D341Med (cell line): ENCODE results near the gene OR56A3.
"Not testable (repeated sequence)": the region's sequence is repeated elsewhere in the genome, so short reads cannot be mapped to it uniquely, and the experiment has no call there.

ENCODE experiments used
- DNase-seq: peaks from one replicate; pipeline ENCODE4 v3.0.0; 2012; ENCODE audit warnings: low spot score

Gene OR56A3, protein sequence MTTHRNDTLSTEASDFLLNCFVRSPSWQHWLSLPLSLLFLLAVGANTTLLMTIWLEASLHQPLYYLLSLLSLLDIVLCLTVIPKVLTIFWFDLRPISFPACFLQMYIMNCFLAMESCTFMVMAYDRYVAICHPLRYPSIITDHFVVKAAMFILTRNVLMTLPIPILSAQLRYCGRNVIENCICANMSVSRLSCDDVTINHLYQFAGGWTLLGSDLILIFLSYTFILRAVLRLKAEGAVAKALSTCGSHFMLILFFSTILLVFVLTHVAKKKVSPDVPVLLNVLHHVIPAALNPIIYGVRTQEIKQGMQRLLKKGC

GRCh38 chr11:5941951-5942350 lies at the start of gene OR56A3:
TSS of gene OR56A3 (plus strand) at chr11:5942251. CDS start at chr11:5947347, 5,096 bp downstream.
- no peak for DNase-seq

- DNase-seq, result no peak
Measured at GRCh38 chr11:5892908-5893307, 49.1 kb upstream of the OR56A3 start, which contains the start of gene OR52E5. TSS of gene OR52E5 (plus strand) at chr11:5893208. CDS start at chr11:5900777, 7,569 bp downstream.

DNA sequence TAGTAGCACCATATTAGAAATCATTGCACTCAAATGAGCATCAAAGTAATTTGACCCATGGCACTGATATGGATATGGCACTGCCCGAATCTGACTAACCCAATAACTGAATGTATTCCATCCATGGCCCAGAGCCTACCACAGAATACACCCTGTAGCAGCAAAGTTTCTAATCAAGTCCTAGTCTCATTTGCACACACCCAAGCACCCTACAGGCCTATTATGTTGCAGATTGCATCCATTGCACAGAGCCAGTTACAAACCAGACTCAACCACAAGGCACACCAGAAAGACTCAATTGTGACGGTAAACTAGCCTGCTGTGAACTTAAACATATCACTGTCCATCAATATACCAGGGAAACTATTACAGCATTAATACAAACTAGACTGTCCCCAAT lies 42.5 kb upstream of the OR56A3 start:
- DNase-seq, result no peak

GRCh38 chr11:5910540-5910939 lies 31.5 kb upstream of the OR56A3 start:
- no peak for DNase-seq

- no peak for DNase-seq
Measured at GRCh38 chr11:5922749-5923426, 19.2 kb upstream of the OR56A3 start.

DNA sequence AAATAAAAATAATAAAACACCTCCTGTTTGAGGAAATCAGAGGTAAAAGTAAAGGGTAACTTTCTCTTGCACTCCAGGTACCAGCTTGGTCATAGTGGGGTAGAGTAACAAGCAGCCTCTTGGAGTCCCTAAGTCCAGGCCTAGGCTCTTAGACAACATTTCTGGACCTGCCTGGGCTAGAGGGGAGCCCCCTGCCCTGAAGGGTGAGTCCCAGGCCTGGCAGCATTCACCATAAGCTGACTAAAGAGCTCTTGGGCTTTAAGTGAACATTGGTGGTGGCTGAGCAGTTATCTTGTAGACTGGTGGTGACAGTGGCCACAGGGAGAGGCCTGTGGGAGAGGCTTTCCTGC lies 18.6 kb upstream of the OR56A3 start:
- DNase-seq, result no peak

DNA sequence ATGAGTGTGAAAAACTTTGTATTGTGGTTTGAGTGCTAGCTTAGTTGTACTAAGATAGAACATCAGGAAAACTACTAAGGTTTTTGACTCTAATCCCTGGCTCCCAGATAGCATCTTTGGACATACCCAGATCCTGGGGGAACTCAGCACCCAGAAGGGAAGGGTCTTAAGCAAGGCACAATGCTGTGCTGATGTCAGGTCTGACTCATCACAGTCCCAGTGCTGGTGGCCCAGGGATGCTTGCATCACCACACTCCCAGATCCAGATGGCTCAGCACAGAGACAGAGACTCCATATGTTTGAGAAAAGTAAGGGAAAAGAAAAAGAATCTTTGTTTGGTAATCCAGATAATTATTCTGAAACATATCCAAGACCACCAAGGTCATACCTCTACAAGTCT lies 18.3 kb upstream of the OR56A3 start:
- no peak for DNase-seq

GRCh38 chr11:5928271-5928670 lies 13.8 kb upstream of the OR56A3 start:
- no peak for DNase-seq

DNA sequence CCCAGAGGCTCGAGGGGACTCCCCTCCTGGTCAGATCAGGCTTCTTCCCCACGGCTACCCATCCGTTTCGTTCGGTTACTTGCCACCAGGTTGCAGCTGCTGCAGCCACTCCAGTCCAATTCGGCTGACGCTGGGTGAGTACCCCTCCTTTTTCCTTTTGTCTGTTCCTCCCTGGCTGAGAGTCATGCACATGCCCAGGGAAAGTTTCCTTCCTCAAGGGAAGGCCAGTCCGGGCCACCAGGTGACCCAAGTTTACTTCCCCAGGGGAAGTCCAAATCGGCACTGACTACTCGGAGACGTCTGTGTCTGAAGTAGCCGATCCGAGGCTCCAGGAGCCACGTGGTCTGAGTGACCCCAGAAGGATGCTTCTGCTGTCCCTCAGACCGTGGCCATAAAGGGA lies 13.2 kb upstream of the OR56A3 start:
- no peak for DNase-seq

GRCh38 chr11:5929571-5930368 lies 12.3 kb upstream of the OR56A3 start:
- no peak for DNase-seq

GRCh38 chr11:5930614-5931013 lies 11.4 kb upstream of the OR56A3 start:
- DNase-seq, result no peak

GRCh38 chr11:5931061-5931460 lies 11.0 kb upstream of the OR56A3 start:
- no peak for DNase-seq

DNA sequence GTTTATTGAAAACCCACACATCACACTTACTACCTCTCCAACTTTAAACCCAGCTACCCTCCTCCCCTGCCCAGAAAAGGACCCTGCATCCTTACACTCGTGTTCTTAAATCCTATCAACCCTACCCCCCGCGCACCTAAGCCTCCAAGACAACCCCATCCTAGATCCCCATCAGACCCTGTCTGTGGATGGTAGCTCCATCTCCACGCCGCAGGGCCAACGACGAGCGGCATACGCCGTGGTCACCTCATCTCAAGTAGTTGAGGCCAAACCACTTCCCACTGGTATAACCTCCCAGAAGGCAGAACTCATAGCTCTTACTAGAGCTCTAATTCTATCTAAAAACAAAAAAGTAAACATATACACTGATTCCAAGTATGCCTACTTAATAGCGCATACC lies 9.4 kb upstream of the OR56A3 start:
- DNase-seq, result no peak

GRCh38 chr11:5933116-5933515 lies 8.9 kb upstream of the OR56A3 start:
- no peak for DNase-seq

DNA sequence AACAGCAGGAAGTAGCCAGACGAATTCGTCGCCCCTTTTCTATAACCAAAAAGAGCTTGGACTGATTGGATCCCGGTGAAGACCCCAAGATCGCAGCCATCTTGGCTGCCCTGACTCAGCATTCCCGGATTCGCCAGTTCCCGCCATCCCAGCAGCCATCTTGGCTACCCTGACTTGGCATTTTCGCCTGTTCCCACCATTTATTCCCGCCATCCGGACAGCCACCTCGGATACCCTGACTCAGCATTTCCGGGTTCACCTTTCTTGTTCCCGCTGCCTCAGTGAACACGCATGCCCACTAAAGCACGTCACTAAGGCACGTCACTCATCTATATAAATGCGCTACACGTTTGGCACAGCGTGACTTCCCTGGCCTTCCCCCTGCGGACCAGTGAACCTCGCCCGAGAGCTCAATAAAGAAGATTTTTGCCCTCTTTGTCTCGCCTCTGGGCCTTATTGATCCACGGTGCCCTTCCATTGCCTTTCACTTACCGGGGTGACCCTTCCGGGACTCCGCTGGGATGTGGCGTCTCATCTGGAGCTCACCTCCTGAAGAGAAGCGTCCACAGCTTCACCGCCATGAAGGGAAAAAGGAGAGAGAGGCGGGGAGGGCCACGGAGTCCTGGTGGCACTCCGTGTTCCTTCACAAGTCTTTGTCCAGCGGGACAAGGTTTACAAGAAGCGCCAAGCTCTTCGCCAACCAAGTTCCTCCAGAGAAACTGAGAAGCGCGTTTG lies 4.0 kb upstream of the OR56A3 start:
- DNase-seq, result no peak

- no peak for DNase-seq
Measured at GRCh38 chr11:5938603-5938965, 3.5 kb upstream of the OR56A3 start.

DNA sequence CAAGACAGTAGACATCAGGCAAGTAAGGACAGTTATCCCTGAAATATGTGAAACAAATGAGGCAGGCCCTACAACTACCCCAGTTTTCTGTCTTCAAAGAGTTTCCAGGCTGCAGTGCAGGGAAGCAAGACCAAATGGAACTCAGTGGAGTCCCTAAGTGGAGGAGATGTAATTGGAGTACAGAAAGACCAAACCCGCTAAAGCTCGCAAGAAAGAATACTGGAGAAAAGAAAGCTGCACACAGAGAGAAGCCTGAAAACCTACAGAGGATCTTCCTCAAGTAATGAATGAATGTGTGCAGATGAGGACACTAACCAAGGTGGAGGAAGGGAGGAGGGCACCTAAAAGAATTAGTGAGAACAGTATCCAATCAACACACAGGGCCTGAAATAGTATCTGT lies 1.3 kb upstream of the OR56A3 start:
- DNase-seq, result no peak

DNA sequence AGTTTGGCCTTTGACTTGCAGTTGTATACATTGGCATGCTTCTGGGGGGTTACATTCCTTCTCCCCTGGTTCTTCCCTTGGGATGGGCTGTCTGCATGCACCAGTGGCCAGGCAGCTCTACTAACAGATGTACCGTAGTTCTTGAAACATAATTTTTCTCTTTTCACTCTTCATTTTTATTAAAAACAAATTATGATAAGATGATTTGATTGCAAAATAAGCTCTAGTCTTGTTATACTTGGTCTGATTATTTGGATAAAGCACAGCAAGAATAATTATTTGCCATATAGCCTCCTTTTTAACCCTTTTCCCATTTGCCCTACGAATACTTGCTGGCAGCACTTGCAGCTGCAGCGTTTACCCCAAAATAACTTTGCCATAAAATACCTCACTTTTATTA lies 13.5 kb downstream of the OR56A3 start:
- DNase-seq, result no peak

DNA sequence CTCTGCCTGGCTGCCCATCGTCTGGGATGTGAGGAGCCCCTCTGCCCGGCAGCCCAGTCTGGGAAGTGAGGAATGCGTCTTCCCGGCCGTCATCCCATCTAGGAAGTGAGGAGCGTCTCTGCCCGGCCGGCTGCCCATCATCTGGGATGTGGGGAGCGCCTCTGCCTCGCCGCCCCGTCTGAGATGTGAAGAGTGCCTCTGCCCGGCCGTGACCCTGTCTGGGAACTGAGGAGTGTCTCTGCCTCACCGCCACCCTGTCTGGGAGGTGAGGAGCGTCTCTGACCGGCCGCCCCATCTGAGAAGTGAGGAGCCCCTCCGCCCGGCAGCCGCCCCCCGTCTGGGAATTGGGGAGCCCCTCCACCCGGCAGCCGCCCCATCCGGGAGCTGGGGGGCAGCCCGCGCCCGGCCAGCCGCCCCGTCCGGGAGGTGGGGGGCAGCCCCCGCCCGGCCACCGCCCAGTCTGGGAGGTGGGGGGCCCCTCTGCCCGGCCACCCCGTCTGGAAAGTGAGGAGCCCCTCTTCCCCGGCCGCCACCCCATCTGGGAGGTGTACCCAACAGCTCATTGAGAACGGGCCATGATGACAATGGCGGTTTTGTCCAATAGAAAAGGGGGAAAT lies 18.8 kb downstream of the OR56A3 start:
- DNase-seq, result not testable (repeated sequence)

DNA sequence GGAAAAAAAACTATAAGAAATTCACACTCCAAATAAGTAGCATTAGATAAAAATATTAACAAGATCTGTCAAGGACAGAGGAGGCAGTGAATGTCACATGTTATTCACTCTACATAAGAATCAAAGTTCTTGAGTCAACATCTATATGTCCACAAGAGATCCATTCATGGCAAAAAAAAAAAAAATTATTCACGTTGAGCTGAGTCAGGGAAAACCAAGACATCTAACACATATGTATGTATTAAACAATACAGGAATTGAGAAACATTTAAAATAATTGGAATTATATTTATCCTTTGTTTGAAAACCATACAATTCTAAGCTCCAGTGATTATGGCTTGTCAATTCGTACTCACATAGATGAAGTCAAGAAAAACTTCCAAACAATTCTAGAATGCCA lies 24.9 kb downstream of the OR56A3 start:
- DNase-seq, result no peak

DNA sequence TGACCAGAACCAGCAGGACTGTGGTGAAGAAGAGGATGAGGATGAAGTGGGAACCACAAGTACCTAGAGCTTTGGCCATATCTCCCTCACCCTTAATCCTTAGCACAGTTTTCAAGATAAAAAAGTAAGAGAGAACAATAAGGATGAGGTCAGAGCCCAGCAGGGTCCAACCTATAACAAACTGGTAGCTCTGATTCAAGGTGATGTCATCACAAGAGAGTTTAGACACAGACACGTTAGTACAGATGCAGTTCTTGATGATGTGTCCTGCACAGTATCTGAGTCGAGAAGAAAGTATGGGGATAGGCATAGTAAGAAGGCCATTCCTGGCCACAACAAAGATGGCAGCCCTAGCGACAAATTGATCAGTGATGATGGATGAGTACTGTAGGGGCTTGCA lies 25.7 kb downstream of the OR56A3 start:
- no peak for DNase-seq

GRCh38 chr11:5968394-5968793 lies 26.3 kb downstream of the OR56A3 start, which contains the start of gene OR56A5:
TSS of gene OR56A5 (minus strand) at chr11:5968494. CDS start at chr11:5968494, 0 bp downstream.
- DNase-seq, result no peak
